ENCODE results near the gene RGS7.

DNA sequence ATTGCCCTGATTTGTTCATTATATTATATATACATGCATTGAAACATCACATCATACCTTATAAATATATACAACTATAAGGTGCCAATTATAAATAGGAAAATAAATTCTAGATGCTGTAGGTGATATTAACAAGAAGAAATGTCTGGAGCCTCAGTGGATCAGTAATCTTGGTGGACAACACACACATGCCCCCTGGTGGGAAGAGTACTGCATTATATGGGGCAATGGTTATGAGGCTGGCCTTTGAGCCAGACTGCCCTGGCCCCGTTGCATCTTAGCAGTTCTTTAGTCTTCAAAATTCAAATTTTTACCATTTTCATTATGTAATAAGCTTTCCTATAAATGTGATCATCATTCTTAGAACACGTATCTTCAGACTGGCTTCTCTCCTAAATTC lies 410.1 kb downstream of the RGS7 start:
- TF ChIP-seq CTCF (IDR thresholded peaks at IDR 0.05) (peak in 2 of 4 experiments; percentile 31 to 51), POLR2AphosphoS5 (IDR thresholded peaks at IDR 0.05) (no peak), POLR2A (IDR thresholded peaks at IDR 0.05) (no peak)

Data from gastroesophageal sphincter (tissue), 3 donors.